Choroid plexus epithelial cell (primary cell): ENCODE measurements around the gene UXT.

Experiments
- DNase-seq: peaks from one replicate; pipeline ENCODE4 v3.0.0-alpha.2; 2010; ENCODE audit warnings: low read depth
- H3K4me3 ChIP-seq: 2 replicates; pipeline ENCODE4 v1.5.1; 2011; ENCODE audit warnings: low read depth, mild to moderate bottlenecking, control low read depth, low read length, moderate library complexity
- TF ChIP-seq, protein P1 (sequence below): conservative IDR thresholded peaks from 2 replicates; pipeline ENCODE4 v1.5.1; 2011; ENCODE audit warnings: low read depth, mild to moderate bottlenecking, control low read depth, inconsistent platforms, low read length, moderate library complexity

Gene UXT

DNA sequence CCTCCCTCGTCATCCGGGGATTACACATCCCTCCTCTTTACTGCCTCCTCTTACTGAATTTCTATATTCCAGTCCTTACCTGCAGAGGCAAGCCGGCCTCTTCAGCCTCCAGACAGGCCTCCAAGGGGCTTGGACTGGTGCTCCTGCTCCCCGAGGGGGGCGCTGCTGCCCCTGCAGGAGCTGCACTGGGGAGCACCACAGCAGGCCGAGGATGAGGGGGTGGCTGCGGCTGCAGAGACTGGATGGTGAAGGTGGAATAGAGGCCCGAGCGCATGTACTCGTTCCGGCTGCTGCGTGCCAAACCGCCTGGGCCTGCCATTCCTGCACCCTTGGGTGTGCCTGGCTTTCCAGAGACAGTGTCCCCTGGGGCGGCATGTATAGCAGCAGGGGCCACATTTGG is 20.2 kb downstream of the UXT start:
- TF ChIP-seq, protein P1, sequence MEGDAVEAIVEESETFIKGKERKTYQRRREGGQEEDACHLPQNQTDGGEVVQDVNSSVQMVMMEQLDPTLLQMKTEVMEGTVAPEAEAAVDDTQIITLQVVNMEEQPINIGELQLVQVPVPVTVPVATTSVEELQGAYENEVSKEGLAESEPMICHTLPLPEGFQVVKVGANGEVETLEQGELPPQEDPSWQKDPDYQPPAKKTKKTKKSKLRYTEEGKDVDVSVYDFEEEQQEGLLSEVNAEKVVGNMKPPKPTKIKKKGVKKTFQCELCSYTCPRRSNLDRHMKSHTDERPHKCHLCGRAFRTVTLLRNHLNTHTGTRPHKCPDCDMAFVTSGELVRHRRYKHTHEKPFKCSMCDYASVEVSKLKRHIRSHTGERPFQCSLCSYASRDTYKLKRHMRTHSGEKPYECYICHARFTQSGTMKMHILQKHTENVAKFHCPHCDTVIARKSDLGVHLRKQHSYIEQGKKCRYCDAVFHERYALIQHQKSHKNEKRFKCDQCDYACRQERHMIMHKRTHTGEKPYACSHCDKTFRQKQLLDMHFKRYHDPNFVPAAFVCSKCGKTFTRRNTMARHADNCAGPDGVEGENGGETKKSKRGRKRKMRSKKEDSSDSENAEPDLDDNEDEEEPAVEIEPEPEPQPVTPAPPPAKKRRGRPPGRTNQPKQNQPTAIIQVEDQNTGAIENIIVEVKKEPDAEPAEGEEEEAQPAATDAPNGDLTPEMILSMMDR, result no peak
- H3K4me3 ChIP-seq, result no peak overlapping the region
- no peak for DNase-seq

DNA sequence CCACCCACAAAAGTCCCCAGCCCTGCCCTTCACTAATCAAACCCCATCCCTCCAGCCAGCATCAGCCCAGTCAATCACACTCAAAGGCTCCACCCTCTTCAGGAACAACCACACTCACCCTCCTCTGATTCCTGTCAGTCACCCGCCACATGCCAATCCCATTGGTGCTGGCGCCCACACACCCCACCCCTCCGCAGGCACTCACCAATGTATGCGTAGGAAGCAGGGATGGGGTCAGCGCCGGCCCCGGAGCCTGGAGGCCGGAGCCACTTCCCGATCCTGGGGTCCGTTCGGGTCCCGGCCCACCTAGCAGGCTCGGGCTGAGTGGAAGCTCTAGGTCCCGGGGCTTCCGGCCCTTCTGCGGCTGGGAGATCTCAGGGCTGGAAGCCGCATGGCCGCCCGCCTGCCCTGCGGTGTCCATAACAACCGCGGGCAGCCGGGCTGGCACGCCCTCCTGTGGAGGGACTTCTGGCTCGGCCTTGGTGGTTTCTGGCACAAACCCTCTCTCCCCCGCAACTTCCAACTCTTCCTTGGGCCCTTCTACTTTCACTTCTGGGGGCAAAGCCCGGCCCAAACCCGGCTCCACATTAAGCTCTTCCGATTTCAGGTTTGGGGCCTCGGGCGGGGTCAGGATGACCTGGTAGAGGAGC is 21.3 kb downstream of the UXT start:
- TF ChIP-seq, protein P1, result no peak
- no peak for DNase-seq
- no peak overlapping the region for H3K4me3 ChIP-seq

- no peak overlapping the region for H3K4me3 ChIP-seq
- TF ChIP-seq, protein P1, result no peak
- DNase-seq, result no peak
These were observed 24.0 kb downstream of the UXT start for GRCh38 chrX:47634871-47635575.

DNA sequence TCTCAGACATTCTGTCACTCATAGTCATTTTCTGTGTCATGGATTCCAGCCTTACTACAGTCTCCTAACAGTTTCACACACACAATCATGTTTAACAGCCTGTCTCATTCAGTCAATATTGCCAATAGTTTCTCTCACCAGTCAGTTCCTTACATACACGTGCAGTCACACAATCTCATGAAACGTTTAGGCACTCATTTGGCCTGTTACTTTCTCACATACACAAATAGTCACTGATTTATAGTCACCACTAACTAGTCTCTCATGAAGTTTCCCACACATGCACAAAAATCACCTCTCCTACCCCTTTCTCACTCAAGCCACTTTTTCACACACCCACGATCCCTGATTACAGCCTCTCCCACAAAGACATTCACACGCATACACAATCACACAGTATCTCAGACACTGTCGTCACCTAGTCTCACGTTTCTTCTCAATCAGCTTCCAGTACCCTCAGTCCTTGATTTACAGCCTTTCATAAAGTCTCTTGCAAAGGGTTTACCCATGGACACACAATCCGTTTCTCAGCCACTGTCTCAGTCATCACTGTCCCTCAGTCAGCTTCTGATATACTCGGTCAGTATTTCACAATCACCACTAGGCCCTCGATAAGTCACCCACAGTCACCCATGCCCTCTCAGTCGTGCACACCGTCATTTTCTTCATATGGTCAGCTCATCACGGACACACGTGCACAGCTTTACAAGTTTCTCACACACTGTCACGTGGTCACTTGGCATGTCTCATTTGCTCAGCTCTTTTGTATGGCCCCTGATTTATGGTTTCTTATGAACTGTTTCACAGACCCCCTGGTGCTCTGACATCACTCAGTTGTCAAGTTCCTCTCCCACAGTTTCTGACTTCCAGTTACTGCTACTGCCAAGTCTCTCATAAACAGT is 25.0 kb downstream of the UXT start:
- no peak for DNase-seq
- TF ChIP-seq, protein P1, result no peak
- no peak overlapping the region for H3K4me3 ChIP-seq

DNA sequence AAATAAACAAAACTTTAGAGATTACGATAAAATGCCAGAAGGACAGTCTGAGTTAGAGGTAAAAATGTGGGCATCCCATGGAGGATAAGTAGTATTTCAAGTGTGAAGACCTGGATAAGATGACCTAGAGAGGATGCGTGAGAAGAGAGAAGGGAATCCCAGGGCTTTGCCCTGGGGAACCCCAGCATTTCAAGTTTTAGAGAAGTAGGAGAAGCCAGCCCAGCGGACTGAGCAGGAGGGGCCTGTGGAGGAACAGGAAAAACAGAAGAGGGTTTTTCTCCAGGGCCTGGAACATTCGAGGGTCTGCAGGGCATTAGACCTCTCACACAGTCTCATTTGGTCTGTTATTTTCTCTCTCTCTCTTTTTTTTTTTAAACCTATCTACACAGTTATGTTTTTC is 26.3 kb downstream of the UXT start:
- no peak overlapping the region for H3K4me3 ChIP-seq
- TF ChIP-seq, protein P1, result no peak
- no peak for DNase-seq

DNA sequence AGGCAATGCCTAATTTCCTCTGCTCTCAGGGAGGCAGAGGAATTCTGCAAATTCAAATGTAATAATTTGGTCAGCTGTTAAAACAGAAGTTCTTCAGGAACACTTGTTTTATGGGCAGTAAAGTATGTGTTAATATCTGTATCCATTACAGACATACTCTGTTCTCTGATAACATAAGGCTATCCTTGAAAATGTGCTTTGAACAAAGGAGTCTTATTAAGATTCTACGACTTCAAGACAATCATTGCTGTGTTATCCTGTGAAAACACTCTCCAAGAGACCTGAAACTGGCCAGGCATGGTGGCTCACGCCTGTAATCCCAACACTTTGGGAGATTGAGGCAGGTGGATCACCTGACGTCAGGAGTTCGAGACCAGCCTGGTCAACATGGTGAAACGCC is 27.3 kb downstream of the UXT start:
- no peak overlapping the region for H3K4me3 ChIP-seq
- DNase-seq, result no peak
- TF ChIP-seq, protein P1, result no peak
